ENCODE results near the gene NISCH.

GRCh38 chr3:52408466-52408865 is 46.9 kb upstream of the NISCH start:
- TF ChIP-seq, protein P1, sequence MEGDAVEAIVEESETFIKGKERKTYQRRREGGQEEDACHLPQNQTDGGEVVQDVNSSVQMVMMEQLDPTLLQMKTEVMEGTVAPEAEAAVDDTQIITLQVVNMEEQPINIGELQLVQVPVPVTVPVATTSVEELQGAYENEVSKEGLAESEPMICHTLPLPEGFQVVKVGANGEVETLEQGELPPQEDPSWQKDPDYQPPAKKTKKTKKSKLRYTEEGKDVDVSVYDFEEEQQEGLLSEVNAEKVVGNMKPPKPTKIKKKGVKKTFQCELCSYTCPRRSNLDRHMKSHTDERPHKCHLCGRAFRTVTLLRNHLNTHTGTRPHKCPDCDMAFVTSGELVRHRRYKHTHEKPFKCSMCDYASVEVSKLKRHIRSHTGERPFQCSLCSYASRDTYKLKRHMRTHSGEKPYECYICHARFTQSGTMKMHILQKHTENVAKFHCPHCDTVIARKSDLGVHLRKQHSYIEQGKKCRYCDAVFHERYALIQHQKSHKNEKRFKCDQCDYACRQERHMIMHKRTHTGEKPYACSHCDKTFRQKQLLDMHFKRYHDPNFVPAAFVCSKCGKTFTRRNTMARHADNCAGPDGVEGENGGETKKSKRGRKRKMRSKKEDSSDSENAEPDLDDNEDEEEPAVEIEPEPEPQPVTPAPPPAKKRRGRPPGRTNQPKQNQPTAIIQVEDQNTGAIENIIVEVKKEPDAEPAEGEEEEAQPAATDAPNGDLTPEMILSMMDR (IDR thresholded peaks at IDR 0.05) = no peak
- TF ChIP-seq POLR2A (IDR thresholded peaks at IDR 0.05) = no peak

Measured in testis (tissue), 2 donors.